Endothelial cell of umbilical vein (primary cell): Measurements from ENCODE around the gene PSG5.

Source experiments
- CTCF ChIP-seq, 2 donors: IDR thresholded peaks; 1 replicate in 1 of 2; 2 replicates in 1 of 2; pipeline ENCODE4 v1.5.1; 2011; ENCODE audit warnings: low read length in 2 of 2, mild to moderate bottlenecking in 2 of 2, moderate library complexity in 2 of 2, control low read depth in 1 of 2, inconsistent platforms in 1 of 2, low read depth in 1 of 2; ENCODE audit not compliant: insufficient read depth in 1 of 2; ENCODE audit errors: extremely low read depth in 1 of 2
- GATA2 ChIP-seq: IDR thresholded peaks from 2 replicates; pipeline ENCODE4 v1.7.0; 2011; ENCODE audit warnings: low read depth, mild to moderate bottlenecking, moderate library complexity, mixed read lengths, low read length; ENCODE audit not compliant: insufficient read length, insufficient read depth
- POLR2AphosphoS5 ChIP-seq: IDR thresholded peaks from 2 replicates; pipeline ENCODE4 v1.6.1; 2012; ENCODE audit warnings: low read depth, mild to moderate bottlenecking, control low read depth, low read length, moderate library complexity; ENCODE audit not compliant: insufficient read depth

DNA sequence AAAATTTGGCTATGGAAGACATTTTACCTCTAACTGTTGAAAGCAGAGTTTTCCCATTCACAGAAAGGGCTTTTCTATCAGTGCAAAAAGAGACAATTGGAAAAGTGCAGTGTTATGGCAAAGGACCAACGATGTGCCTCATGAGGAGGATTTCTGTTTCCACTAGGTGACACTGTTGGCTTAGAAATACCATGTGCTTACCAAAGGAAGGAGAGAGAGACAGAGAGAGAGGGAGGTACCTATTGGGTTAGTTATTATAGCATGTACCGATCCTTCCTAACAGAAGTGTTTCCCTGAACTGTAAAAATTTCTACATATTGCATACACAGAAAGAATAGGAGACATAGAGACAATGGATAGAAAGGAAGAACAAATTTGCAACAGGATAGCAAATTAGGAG, 43.0 kb upstream of the PSG5 start:
- TF ChIP-seq CTCF (IDR thresholded peaks at IDR 0.05; ENCODE audit: extremely low read depth in 1 of 2, insufficient read depth in 1 of 2, low read depth in 1 of 2, low read length in 2 of 2) (no peak), GATA2 (no peak), POLR2AphosphoS5 (no peak)
